WERI-Rb-1 (cell line): Measurements from ENCODE around the gene TANC1.
A peak's percentile ranks its signal among the peaks of the same experiment; 100 is the strongest.

ENCODE experiments used
- DNase-seq: peaks from one replicate; pipeline ENCODE4 v3.0.0-alpha.2; 2020
- H3K27ac ChIP-seq: fragments of 250-450 bp; sonication (Bioruptor Pico); 2 replicates; pipeline ENCODE4 v1.5.1; 2020; ENCODE audit warnings: mild to moderate bottlenecking, moderate library complexity
- H3K27me3 ChIP-seq: fragments of 250-450 bp; sonication (Bioruptor Pico); 2 replicates; pipeline ENCODE4 v1.5.1; 2021; ENCODE audit warnings: mild to moderate bottlenecking, low read depth, moderate library complexity; ENCODE audit not compliant: insufficient read depth, severe bottlenecking
- H3K36me3 ChIP-seq: fragments of 250-450 bp; sonication (Bioruptor Pico); 2 replicates; pipeline ENCODE4 v1.5.1; 2020; ENCODE audit warnings: mild to moderate bottlenecking, moderate library complexity
- H3K4me3 ChIP-seq: 2 replicates; pipeline ENCODE4 v1.5.1; 2011; ENCODE audit warnings: low read depth, mild to moderate bottlenecking, control low read depth, low read length
- H3K9me3 ChIP-seq: fragments of 250-450 bp; sonication (Bioruptor Pico); 2 replicates; pipeline ENCODE4 v1.5.1; 2021; ENCODE audit warnings: mild to moderate bottlenecking, moderate library complexity; ENCODE audit not compliant: severe bottlenecking
- TF ChIP-seq, protein P1 (sequence below): IDR thresholded peaks from 2 replicates; pipeline ENCODE4 v1.5.1; 2011; ENCODE audit warnings: low read depth, mild to moderate bottlenecking, control low read depth, inconsistent platforms, low read length

The TANC1 gene

DNA sequence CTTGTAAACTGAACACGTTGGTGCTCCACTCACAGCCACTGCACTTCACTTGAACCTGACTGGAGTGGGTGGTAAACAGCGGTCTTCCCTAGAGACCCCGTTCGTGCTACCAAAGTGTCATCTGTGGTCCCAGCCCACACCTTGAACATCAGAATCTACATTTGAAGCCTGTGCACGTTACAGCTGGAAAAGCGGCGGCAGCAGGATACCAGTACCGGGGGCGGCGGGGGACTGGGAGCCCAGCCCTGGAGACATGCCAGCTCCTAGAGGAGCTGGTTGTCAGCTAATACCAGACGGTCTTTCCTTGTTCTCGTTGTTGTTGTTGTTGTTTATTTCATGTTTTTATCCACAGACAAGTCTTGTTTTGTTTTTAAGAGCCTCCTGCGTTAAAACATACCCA is 161.4 kb downstream of the TANC1 start:
- TF ChIP-seq, protein P1, sequence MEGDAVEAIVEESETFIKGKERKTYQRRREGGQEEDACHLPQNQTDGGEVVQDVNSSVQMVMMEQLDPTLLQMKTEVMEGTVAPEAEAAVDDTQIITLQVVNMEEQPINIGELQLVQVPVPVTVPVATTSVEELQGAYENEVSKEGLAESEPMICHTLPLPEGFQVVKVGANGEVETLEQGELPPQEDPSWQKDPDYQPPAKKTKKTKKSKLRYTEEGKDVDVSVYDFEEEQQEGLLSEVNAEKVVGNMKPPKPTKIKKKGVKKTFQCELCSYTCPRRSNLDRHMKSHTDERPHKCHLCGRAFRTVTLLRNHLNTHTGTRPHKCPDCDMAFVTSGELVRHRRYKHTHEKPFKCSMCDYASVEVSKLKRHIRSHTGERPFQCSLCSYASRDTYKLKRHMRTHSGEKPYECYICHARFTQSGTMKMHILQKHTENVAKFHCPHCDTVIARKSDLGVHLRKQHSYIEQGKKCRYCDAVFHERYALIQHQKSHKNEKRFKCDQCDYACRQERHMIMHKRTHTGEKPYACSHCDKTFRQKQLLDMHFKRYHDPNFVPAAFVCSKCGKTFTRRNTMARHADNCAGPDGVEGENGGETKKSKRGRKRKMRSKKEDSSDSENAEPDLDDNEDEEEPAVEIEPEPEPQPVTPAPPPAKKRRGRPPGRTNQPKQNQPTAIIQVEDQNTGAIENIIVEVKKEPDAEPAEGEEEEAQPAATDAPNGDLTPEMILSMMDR: no peak
- Histone ChIP-seq H3K4me3 (no peak overlapping the region), H3K36me3 (no peaks in the 10 kb centered on the region; the same call in 1 of the 2 replicates)

DNA sequence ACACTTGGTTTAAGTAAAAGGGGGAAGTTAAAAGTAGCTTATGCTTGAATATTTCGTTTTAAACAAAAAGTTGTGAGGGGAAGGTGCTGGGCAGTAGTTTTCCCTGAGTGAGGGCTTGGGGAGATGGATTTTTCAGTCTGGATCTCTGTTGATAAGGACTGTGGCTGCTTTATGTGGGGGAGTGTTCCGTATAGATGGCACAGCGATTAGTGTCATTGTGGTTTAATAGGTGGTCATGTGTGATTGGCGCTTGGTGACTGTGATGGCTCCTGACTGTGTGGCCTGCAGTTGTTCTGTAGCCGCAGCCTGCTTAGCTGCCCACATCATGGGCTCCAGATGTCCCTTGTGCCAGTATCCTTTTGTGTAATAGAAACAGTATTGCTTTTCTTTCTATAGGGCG is 161.9 kb downstream of the TANC1 start:
- Histone ChIP-seq H3K36me3 (no peaks in the 10 kb centered on the region; the same call in 1 of the 2 replicates), H3K27me3 (no peaks in the 10 kb centered on the region), H3K9me3 (no peaks in the 10 kb centered on the region), H3K27ac (no peak overlapping the region), H3K4me3 (no peak overlapping the region)
- no peak for DNase-seq
- TF ChIP-seq, protein P1: no peak

More for the DNA sequence above, 161.4 kb downstream of the TANC1 start:
- H3K27me3 ChIP-seq: no peaks in the 10 kb centered on the region
- H3K27ac ChIP-seq: no peak overlapping the region
- no peak for DNase-seq
- no peaks in the 10 kb centered on the region for H3K9me3 ChIP-seq

DNA sequence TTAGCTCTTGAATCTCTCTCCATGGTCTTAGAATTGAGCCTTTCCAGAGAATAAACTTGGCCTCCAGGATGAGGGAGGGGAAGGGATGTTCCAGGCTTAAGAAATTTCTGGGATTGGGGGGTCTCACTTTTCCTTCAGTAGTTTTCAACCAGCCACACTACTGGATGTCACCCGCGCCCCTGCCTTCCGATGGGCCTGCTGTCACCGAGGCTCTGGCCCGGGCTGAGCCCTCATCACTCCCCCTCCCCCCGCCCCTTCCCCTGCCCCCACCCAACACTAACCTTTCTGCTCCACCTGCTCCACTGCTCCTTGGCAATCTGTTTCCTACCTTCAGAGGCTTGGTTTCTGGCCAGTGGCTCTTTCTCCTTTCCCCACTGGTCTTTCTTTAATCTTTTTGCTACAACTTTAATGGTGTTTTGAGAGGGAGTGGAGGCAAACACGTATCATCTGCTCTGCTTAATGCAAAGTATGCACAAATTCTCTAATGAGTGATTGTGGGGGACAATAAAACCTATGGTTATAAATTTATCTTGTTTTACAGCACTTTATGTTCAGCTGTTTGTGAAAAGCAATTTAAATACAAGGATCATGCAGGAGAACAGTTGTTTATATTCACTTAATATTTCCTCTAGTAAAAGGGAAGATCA is 162.9 kb downstream of the TANC1 start:
- peak overlapping the region; percentile 21; the same call in 1 of the 2 replicates for H3K27ac ChIP-seq

DNA sequence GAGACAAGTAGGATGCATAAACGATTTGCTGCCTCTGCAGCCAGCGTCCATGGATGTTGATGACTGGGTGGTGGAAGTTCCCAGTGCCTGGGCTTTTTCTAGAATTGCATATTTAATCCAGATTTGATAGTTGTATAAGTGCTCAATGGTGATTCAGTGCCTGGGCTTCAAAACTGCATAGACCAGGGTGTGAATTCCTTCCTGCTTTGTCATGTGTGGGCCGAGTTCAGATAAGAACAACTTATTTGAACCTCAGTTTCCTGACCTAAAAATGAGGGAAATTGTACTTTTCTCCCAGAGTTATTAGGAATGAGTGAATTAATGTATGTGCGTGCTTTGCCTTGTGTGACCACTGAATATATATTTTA is 163.5 kb downstream of the TANC1 start:
- no peaks in the 10 kb centered on the region for H3K27me3 ChIP-seq
- H3K36me3 ChIP-seq: no peaks in the 10 kb centered on the region; the same call in 1 of the 2 replicates
- DNase-seq: no peak
- TF ChIP-seq, protein P1: no peak
- peak overlapping the region; percentile 21; the same call in 1 of the 2 replicates for H3K27ac ChIP-seq
- no peaks in the 10 kb centered on the region for H3K9me3 ChIP-seq
- H3K4me3 ChIP-seq: no peak overlapping the region

More for the DNA sequence above, 162.9 kb downstream of the TANC1 start:
- H3K27me3 ChIP-seq: no peaks in the 10 kb centered on the region
- TF ChIP-seq, protein P1: no peak
- no peaks in the 10 kb centered on the region for H3K9me3 ChIP-seq
- H3K36me3 ChIP-seq: no peaks in the 10 kb centered on the region; the same call in 1 of the 2 replicates
- H3K4me3 ChIP-seq: no peak overlapping the region
- peak; percentile 44 for DNase-seq

DNA sequence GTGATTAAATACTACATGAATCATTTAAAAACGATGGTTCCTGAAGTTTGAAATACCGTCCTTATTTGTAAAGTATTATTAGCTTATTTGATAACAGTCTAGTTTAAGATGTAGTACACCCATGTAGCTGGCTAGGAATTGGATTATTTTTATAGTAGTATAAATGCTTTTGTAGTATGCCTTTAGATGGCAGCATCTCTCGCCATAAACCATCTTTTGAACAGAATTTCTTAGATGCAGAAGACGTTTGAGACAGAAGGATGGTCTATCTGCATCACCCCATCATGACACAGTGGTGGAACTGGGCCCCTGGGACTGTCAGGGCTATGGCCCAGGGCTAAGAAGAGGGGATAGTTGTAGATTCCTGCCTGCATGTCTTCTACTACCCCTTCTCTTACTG is 165.4 kb downstream of the TANC1 start:
- no peaks in the 10 kb centered on the region for H3K27me3 ChIP-seq
- no peak overlapping the region for H3K4me3 ChIP-seq
- no peak for DNase-seq
- H3K9me3 ChIP-seq: no peaks in the 10 kb centered on the region
- TF ChIP-seq, protein P1: no peak
- H3K36me3 ChIP-seq: no peaks in the 10 kb centered on the region; the same call in 1 of the 2 replicates
- H3K27ac ChIP-seq: no peak overlapping the region

DNA sequence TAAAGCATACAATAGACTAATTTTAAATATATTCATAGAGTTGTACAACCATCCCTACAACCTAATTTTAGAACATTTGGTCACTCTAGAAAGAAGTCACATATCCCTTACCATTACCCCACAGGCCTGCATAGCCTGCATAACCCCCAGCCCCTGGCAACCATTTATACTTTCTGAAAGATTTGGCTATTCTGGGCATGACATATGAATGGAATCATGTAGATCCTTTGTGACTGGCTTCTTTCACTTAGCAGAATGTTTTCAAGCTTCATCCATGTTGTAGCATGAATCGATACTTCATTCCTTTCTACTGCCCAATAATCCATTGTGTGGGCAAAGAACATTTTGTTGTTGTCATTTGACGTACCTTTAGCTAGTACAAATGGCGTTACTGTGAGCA is 166.5 kb downstream of the TANC1 start:
- Histone ChIP-seq H3K9me3 (no peaks in the 10 kb centered on the region), H3K27me3 (no peaks in the 10 kb centered on the region), H3K27ac (no peak overlapping the region), H3K4me3 (no peak overlapping the region), H3K36me3 (no peaks in the 10 kb centered on the region; the same call in 1 of the 2 replicates)
- TF ChIP-seq, protein P1: no peak
- no peak for DNase-seq
